ENCODE measurements around the gene RCVRN.

- TF ChIP-seq POLR2AphosphoS5 (IDR thresholded peaks at IDR 0.05): no peak
- TF ChIP-seq POLR2A (IDR thresholded peaks at IDR 0.05): no peak
Observed at GRCh38 chr17:9875441-9875840, 29.6 kb downstream of the RCVRN start.

Data from spleen (tissue), 3 donors.